Uterus (tissue), 2 donors: ENCODE measurements around the gene SREK1IP1.
"Not testable (repeated sequence)": the region's sequence is repeated elsewhere in the genome, so short reads cannot be mapped to it uniquely, and the experiment has no call there.

Source experiments
- POLR2A ChIP-seq, 2 donors: fragments of 450-650 bp; IDR thresholded peaks; one replicate each; pipeline ENCODE4 v1.6.1; 2016; ENCODE audit warnings: antibody characterized with exemption in 2 of 2, mild to moderate bottlenecking in 1 of 2, moderate library complexity in 1 of 2
- TF ChIP-seq, protein P1 (sequence below), 4 experiments: fragments of 200-600 bp in 2 of 4; fragments of 450-650 bp in 2 of 4; sonication (generic) in 2 of 4; IDR thresholded peaks; one replicate each; pipeline ENCODE4 v1.5.1; 2016 to 2019; ENCODE audit warnings: antibody characterized with exemption in 4 of 4, mild to moderate bottlenecking in 2 of 4, moderate library complexity in 1 of 4

DNA sequence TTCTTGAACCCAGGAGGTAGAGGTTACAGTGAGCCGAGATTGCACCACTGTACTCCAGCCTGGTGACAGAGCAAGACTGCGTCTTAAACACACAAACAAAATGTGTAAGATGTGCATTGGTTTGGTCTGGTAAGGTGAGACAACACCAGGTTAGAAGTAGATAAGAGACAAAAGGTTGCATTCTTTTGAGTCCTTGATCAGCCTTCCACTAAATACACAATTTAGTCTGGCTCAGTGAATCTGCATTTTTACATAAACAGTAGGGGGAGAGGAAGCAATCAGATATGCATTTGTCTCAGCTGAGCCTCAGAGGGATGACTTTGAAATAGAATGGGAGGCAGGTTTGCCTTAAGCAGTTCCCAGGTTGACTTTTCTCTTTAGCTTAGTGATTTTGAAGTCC, 62.4 kb downstream of the SREK1IP1 start:
- TF ChIP-seq, protein P1, sequence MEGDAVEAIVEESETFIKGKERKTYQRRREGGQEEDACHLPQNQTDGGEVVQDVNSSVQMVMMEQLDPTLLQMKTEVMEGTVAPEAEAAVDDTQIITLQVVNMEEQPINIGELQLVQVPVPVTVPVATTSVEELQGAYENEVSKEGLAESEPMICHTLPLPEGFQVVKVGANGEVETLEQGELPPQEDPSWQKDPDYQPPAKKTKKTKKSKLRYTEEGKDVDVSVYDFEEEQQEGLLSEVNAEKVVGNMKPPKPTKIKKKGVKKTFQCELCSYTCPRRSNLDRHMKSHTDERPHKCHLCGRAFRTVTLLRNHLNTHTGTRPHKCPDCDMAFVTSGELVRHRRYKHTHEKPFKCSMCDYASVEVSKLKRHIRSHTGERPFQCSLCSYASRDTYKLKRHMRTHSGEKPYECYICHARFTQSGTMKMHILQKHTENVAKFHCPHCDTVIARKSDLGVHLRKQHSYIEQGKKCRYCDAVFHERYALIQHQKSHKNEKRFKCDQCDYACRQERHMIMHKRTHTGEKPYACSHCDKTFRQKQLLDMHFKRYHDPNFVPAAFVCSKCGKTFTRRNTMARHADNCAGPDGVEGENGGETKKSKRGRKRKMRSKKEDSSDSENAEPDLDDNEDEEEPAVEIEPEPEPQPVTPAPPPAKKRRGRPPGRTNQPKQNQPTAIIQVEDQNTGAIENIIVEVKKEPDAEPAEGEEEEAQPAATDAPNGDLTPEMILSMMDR (IDR thresholded peaks at IDR 0.05), result not testable (repeated sequence)
- not testable (repeated sequence) for TF ChIP-seq POLR2A (IDR thresholded peaks at IDR 0.05)
